Peyer's patch (tissue), 4 donors: Measurements from ENCODE around the gene SOS2.

Source experiments
- CTCF ChIP-seq, 6 experiments: fragments of 450-650 bp in 4 of 6; fragments of 200-600 bp in 2 of 6; sonication (generic) in 1 of 6; IDR thresholded peaks; one replicate each; pipeline ENCODE4 v1.5.1; 2017 to 2019; ENCODE audit warnings: antibody characterized with exemption in 6 of 6, mild to moderate bottlenecking in 3 of 6, moderate library complexity in 1 of 6
- POLR2A ChIP-seq, 2 donors: fragments of 450-650 bp; IDR thresholded peaks; one replicate each; pipeline ENCODE4 v1.5.1; 2017; ENCODE audit warnings: antibody characterized with exemption in 2 of 2, mild to moderate bottlenecking in 2 of 2, moderate library complexity in 2 of 2

DNA sequence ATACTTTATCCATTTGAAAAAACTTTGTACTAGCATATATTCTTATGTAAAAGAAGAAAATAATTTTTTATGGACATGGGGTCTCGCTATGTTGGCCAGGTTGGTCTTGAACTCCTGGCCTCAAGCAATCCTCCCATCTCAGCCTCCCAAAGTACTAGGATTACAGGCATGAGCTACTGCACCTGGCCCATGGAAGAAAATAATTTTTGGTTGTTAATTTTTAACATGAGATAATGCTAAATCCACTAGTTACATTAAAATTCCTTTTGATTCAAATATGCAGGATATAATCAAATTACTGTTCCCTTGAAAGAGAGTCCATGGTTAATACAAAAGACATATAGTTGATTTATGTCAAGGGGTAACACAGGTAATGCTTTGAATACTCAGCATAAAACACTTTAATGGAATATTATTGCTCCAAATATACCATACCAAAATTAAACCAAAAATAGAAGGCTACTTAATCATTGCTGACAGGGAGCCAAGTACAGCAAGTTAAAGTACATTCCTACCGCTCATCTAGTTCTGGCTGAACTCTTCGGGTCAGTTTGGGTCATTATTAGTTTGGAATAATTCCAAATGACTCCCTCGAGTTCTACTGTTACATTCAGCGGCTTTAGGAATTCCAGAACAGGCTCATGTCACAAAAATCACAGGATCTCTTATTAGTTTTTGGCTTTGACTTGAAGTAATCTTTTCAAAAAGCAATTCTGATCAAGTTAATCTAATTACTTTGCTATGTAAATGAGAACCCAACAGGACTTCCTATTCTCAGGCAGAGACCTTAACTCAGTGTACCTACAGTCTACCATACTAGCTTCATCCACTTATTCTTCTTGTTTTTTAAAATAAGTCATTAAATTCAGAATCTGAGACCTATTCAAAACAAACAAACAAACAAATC is 6.1 kb downstream of the SOS2 start:
- TF ChIP-seq POLR2A (IDR thresholded peaks at IDR 0.05) (no peak), CTCF (IDR thresholded peaks at IDR 0.05) (no peak)
